ENCODE results near the gene NPAS2. TPM values are rescaled to one million over a fixed set of nuclear protein-coding genes. Genes with fewer than 3 reads are reported as not detected.

The NPAS2 gene
- total RNA-seq, 1 experiment from 2014 or later, result 38.3 TPM

GRCh38 chr2:100982431-100982861 lies 162.5 kb downstream of the NPAS2 start:
- H2AFZ ChIP-seq, result no peak overlapping the region
- POLR2A ChIA-PET (ENCODE audit: unreplicated experiment), result no interaction called here

GRCh38 chr2:100983201-100983600 lies 163.3 kb downstream of the NPAS2 start:
- DNase-seq, result no peak
- H3K79me2 ChIP-seq (ENCODE audit: low read depth), result no peaks in the 10 kb centered on the region
- H3K27me3 ChIP-seq (ENCODE audit: insufficient read depth, low read depth), result no peaks in the 10 kb centered on the region
- no peaks in the 10 kb centered on the region for H3K4me1 ChIP-seq (replicated peaks; ENCODE audit: insufficient read depth)
- H2AFZ ChIP-seq, result no peak overlapping the region
- H4K20me1 ChIP-seq (ENCODE audit: insufficient read depth), result 0 out of 2 replicates have a peak, but pooled peaks cover 4% of the 10 kb centered on the region
- no peak overlapping the region for H3K27ac ChIP-seq
- ChIA-PET POLR2A (ENCODE audit: unreplicated experiment) (no interaction called here), CTCF (no interaction called here)
- no peak overlapping the region for H3K4me2 ChIP-seq
- no peaks in the 10 kb centered on the region for H3K9me2 ChIP-seq (ENCODE audit: insufficient read depth)
- BruUV-seq (replicated peaks), result no TSS peak
- intact Hi-C loops (cut with micrococcal nuclease; ENCODE audit: unreplicated experiment), result loop anchor here (10.0 kb wide), 1 partner anchor 98 kb away; no protein-coding TSS in a partner anchor
- TF ChIP-seq, protein P1, sequence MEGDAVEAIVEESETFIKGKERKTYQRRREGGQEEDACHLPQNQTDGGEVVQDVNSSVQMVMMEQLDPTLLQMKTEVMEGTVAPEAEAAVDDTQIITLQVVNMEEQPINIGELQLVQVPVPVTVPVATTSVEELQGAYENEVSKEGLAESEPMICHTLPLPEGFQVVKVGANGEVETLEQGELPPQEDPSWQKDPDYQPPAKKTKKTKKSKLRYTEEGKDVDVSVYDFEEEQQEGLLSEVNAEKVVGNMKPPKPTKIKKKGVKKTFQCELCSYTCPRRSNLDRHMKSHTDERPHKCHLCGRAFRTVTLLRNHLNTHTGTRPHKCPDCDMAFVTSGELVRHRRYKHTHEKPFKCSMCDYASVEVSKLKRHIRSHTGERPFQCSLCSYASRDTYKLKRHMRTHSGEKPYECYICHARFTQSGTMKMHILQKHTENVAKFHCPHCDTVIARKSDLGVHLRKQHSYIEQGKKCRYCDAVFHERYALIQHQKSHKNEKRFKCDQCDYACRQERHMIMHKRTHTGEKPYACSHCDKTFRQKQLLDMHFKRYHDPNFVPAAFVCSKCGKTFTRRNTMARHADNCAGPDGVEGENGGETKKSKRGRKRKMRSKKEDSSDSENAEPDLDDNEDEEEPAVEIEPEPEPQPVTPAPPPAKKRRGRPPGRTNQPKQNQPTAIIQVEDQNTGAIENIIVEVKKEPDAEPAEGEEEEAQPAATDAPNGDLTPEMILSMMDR (conservative IDR thresholded peaks at IDR 0.05), result no peak
- TF ChIP-seq EZH2 (IDR thresholded peaks at IDR 0.05; ENCODE audit: low read depth), result no peak
- peaks cover 40% of the 10 kb centered on the region for H3K36me3 ChIP-seq (ENCODE audit: low read depth)
- no peak overlapping the region for H3K4me3 ChIP-seq
- no peaks in the 10 kb centered on the region for H3K9me3 ChIP-seq (ENCODE audit: insufficient read depth, low read depth)
- H3F3A ChIP-seq (ENCODE audit: insufficient read depth, low read depth), result peaks cover 40% of the 10 kb centered on the region

More at GRCh38 chr2:100982431-100982861, 162.5 kb downstream of the NPAS2 start:
- peaks cover 37% of the 10 kb centered on the region for H3F3A ChIP-seq (ENCODE audit: insufficient read depth, low read depth)
- no peaks in the 10 kb centered on the region for H3K79me2 ChIP-seq (ENCODE audit: low read depth)
- TF ChIP-seq, protein P1 (conservative IDR thresholded peaks at IDR 0.05), result no peak
- no peak for TF ChIP-seq EZH2 (IDR thresholded peaks at IDR 0.05; ENCODE audit: low read depth)
- no peaks in the 10 kb centered on the region for H3K9me3 ChIP-seq (ENCODE audit: insufficient read depth, low read depth)
- H3K9me2 ChIP-seq (ENCODE audit: insufficient read depth), result no peaks in the 10 kb centered on the region
- intact Hi-C loops (cut with micrococcal nuclease; ENCODE audit: unreplicated experiment), result loop anchor here (10.0 kb wide), 1 partner anchor 98 kb away; no protein-coding TSS in a partner anchor
- 0 out of 2 replicates have a peak, but pooled peaks cover 4% of the 10 kb centered on the region for H4K20me1 ChIP-seq (ENCODE audit: insufficient read depth)
- BruUV-seq (replicated peaks), result no TSS peak
- H3K27ac ChIP-seq, result no peak overlapping the region
- CTCF ChIA-PET, result interaction anchor here (0.6 kb wide), 1 partner anchor 105 kb away, joined by 8 read pairs; no protein-coding TSS in a partner anchor
- no peaks in the 10 kb centered on the region for H3K27me3 ChIP-seq (ENCODE audit: insufficient read depth, low read depth)
- peaks cover 33% of the 10 kb centered on the region for H3K36me3 ChIP-seq (ENCODE audit: low read depth)
- no peak for DNase-seq
- no peak overlapping the region for H3K4me3 ChIP-seq
- no peaks in the 10 kb centered on the region for H3K4me1 ChIP-seq (replicated peaks; ENCODE audit: insufficient read depth)
- no peak overlapping the region for H3K4me2 ChIP-seq

GRCh38 chr2:100983684-100984310 lies 163.9 kb downstream of the NPAS2 start:
- no peak for TF ChIP-seq EZH2 (IDR thresholded peaks at IDR 0.05; ENCODE audit: low read depth)
- TF ChIP-seq, protein P1 (conservative IDR thresholded peaks at IDR 0.05), result no peak
- CTCF ChIA-PET, result no interaction called here
- no peaks in the 10 kb centered on the region for H3K4me1 ChIP-seq (replicated peaks; ENCODE audit: insufficient read depth)
- H3K4me3 ChIP-seq, result no peak overlapping the region
- H3K36me3 ChIP-seq (ENCODE audit: low read depth), result peaks cover 40% of the 10 kb centered on the region
- no TSS peak for BruUV-seq (replicated peaks)
- no peak for DNase-seq
- H3K4me2 ChIP-seq, result no peak overlapping the region
- 0 out of 2 replicates have a peak, but pooled peaks cover 4% of the 10 kb centered on the region for H4K20me1 ChIP-seq (ENCODE audit: insufficient read depth)
- no peaks in the 10 kb centered on the region for H3K9me2 ChIP-seq (ENCODE audit: insufficient read depth)
- no peaks in the 10 kb centered on the region for H3K79me2 ChIP-seq (ENCODE audit: low read depth)
- H2AFZ ChIP-seq, result no peak overlapping the region
- H3K27ac ChIP-seq, result peak overlapping the region; percentile 21; the same call in 1 of the 2 replicates
- H3K9me3 ChIP-seq (ENCODE audit: insufficient read depth, low read depth), result no peaks in the 10 kb centered on the region
- intact Hi-C loops (cut with micrococcal nuclease; ENCODE audit: unreplicated experiment), result loop anchor here (1.0 to 10.0 kb wide), 2 partner anchors 99 to 253 kb away; no protein-coding TSS in a partner anchor
- peaks cover 39% of the 10 kb centered on the region for H3F3A ChIP-seq (ENCODE audit: insufficient read depth, low read depth)
- H3K27me3 ChIP-seq (ENCODE audit: insufficient read depth, low read depth), result no peaks in the 10 kb centered on the region
- POLR2A ChIA-PET (ENCODE audit: unreplicated experiment), result no interaction called here

All from PC-9 (cell line).